Activated effector memory CD4-positive, alpha-beta T cell treated with Interleukin-2 at 50 U/mL for 16 hours (primary cell): ENCODE results near the gene SP6.

Source experiments
- DNase-seq: peaks from one replicate; pipeline ENCODE4 v3.0.0-alpha.2; 2020

Gene SP6

GRCh38 chr17:47852113-47852949 lies 1.4 kb upstream of the SP6 start:
- no peak for DNase-seq

GRCh38 chr17:47851764-47852112 lies 775 bp upstream of the SP6 start:
- no peak for DNase-seq

- DNase-seq, result no peak
These were observed 631 bp downstream of the SP6 start for GRCh38 chr17:47850373-47850691.

- DNase-seq, result no peak
These were observed 2.8 kb downstream of the SP6 start for GRCh38 chr17:47848198-47848513.

- peak; percentile 10 for DNase-seq
These were observed 3.4 kb downstream of the SP6 start for GRCh38 chr17:47847341-47848197.

GRCh38 chr17:47846716-47847340 lies 4.1 kb downstream of the SP6 start:
- DNase-seq, result no peak

GRCh38 chr17:47845716-47846075 lies 5.3 kb downstream of the SP6 start:
- DNase-seq, result no peak

GRCh38 chr17:47844814-47845715 lies 5.9 kb downstream of the SP6 start:
- no peak for DNase-seq

- no peak for DNase-seq
These were observed 6.7 kb downstream of the SP6 start for GRCh38 chr17:47844227-47844626.

- no peak for DNase-seq
These were observed 7.6 kb downstream of the SP6 start for GRCh38 chr17:47843391-47843730.

- no peak for DNase-seq
These were observed 9.3 kb downstream of the SP6 start for GRCh38 chr17:47841488-47842291.

- DNase-seq, result peak; percentile 80
These were observed 10.0 kb downstream of the SP6 start, which contains the start of gene SCRN2 for GRCh38 chr17:47840742-47841487. Gene SCRN2, minus strand, starts transcription at chr17:47841273. Its CDS starts 430 bp downstream, at chr17:47840843.

GRCh38 chr17:47840001-47840741 lies 10.8 kb downstream of the SP6 start:
- DNase-seq, result no peak

- no peak for DNase-seq
These were observed 11.9 kb downstream of the SP6 start for GRCh38 chr17:47839071-47839470.

- DNase-seq, result no peak
These were observed 12.3 kb downstream of the SP6 start for GRCh38 chr17:47838636-47839035.

- DNase-seq, result no peak
These were observed 13.4 kb downstream of the SP6 start for GRCh38 chr17:47837401-47838039.

GRCh38 chr17:47836601-47837000 lies 14.4 kb downstream of the SP6 start:
- no peak for DNase-seq

- DNase-seq, result no peak
These were observed 16.2 kb downstream of the SP6 start for GRCh38 chr17:47834756-47835155.

- DNase-seq, result no peak
These were observed 19.0 kb downstream of the SP6 start for GRCh38 chr17:47831934-47832327.
